HFFc6 (cell line): ENCODE data around the gene NAA38. TPM values are rescaled to one million over a fixed set of nuclear protein-coding genes. Genes with fewer than 3 reads are reported as not detected.
"Not testable (repeated sequence)": the region's sequence is repeated elsewhere in the genome, so short reads cannot be mapped to it uniquely, and the experiment has no call there.

Experiments
- DNase-seq: peaks from one replicate; pipeline ENCODE4 v3.0.0-alpha.2; 2018
- H3K27ac Mint-ChIP-seq: 2 replicates; pipeline ENCODE4 v1.8.0; 2020; ENCODE audit warnings: mild to moderate bottlenecking, mixed read lengths
- H3K27me3 Mint-ChIP-seq: 2 replicates; pipeline ENCODE4 v1.8.0; 2021; ENCODE audit warnings: mild to moderate bottlenecking, moderate library complexity, mixed read lengths; ENCODE audit not compliant: insufficient read depth
- H3K36me3 Mint-ChIP-seq: 2 replicates; pipeline ENCODE4 v1.8.0; 2021; ENCODE audit warnings: low read depth, mixed read lengths
- H3K4me1 Mint-ChIP-seq: 2 replicates; pipeline ENCODE4 v1.8.0; 2020; ENCODE audit warnings: low read depth, mixed read lengths
- H3K4me3 Mint-ChIP-seq: 2 replicates; pipeline ENCODE4 v1.8.0; 2020; ENCODE audit warnings: mild to moderate bottlenecking, moderate library complexity, mixed read lengths
- H3K9me3 Mint-ChIP-seq: 2 replicates; pipeline ENCODE4 v1.8.0; 2020; ENCODE audit warnings: mild to moderate bottlenecking, mixed read lengths
- CTCF ChIP-seq: fragments of 200-600 bp; sonication (generic); IDR thresholded peaks from 2 replicates; pipeline ENCODE4 v1.5.0; 2021; ENCODE audit warnings: antibody characterized with exemption, mild to moderate bottlenecking
- total RNA-seq, 6 experiments: library from RNA; stranded (reverse); fragmentation: NEBNext Ultra II Directional; extraction: Animal tissue kit (Norgen Biotek cat#: 25700); gene quantifications; 2 replicates in 1 of 6; 3 replicates in 5 of 6; pipeline ENCODE4 v1.2.3, GENCODE V29; 2021

The NAA38 gene
- total RNA-seq, 6 experiments from 2014 or later: 104 to 122 (median 107) TPM

DNA sequence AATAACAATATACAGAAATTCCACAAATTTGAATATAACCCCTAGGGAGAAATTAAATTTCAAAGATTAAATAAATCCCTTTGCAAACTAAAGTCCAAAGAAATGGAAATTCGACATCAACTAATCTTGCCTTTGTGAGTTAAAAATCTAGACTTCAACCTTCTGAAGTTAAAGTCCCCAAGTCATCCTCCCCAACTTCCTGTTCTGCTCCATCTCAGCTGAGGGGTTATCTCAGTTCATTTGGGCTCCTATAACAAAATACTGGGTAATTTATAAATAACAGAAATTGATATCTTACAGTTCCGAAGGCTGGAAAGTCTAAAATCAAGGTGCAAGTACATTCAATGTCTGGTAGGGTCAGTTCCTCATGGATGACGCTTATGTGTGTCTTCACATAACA is 46.1 kb downstream of the NAA38 start:
- no peak overlapping the region for H3K27ac Mint-ChIP-seq
- H3K4me1 Mint-ChIP-seq: peaks cover 6% of the 10 kb centered on the region; the same call in 1 of the 2 replicates
- H3K27me3 Mint-ChIP-seq: peaks cover 13% of the 10 kb centered on the region
- no peaks in the 10 kb centered on the region for H3K9me3 Mint-ChIP-seq
- no peak for TF ChIP-seq CTCF
- H3K36me3 Mint-ChIP-seq: no peaks in the 10 kb centered on the region
- DNase-seq: no peak
- H3K4me3 Mint-ChIP-seq: no peak overlapping the region

- H3K27ac Mint-ChIP-seq: not testable (repeated sequence)
- DNase-seq: peak; percentile 27
Measured at GRCh38 chr17:7809791-7810343, 47.5 kb downstream of the NAA38 start.

DNA sequence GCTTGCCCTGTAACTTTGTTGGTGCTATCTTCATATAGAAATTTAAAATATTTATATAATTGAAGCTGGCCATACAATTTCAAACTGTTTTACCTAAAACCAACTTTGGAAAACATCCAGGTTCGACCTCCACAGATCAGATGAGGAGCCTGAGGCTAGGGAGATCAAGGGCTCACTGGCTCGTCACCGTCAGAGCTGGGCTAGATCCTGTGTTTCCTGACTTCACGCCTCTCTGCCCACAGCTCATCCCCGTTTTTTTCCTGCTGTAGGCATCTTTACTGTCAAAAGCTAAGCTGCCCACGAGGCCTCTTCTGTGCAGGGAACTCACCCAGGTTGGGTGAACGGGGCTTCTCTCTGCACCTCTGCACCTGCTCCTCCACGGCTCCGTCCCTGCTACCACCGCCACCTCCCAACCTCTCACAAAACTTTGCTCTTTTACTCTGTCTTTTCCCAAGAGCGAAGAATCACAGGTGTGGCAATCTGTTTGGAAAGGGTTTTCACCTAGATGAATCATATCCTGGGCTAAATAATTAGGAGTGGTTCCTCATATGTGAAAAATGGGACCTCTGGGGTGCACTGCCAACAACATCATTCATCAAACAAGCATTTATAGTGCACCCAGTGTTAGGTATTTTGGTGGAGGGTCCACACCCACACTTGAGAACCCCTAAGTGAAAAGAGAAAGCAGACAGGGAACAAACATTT is 48.1 kb downstream of the NAA38 start:
- H3K9me3 Mint-ChIP-seq: no peaks in the 10 kb centered on the region
- H3K27me3 Mint-ChIP-seq: peaks cover 5% of the 10 kb centered on the region
- TF ChIP-seq CTCF: no peak
- H3K36me3 Mint-ChIP-seq: no peaks in the 10 kb centered on the region
- DNase-seq: no peak
- peaks cover 6% of the 10 kb centered on the region; the same call in 1 of the 2 replicates for H3K4me1 Mint-ChIP-seq
- H3K27ac Mint-ChIP-seq: no peak overlapping the region
- H3K4me3 Mint-ChIP-seq: no peak overlapping the region

More at GRCh38 chr17:7809791-7810343, 47.5 kb downstream of the NAA38 start:
- not testable (repeated sequence) for H3K27me3 Mint-ChIP-seq, H3K4me1 Mint-ChIP-seq, H3K36me3 Mint-ChIP-seq, H3K9me3 Mint-ChIP-seq, H3K4me3 Mint-ChIP-seq

DNA sequence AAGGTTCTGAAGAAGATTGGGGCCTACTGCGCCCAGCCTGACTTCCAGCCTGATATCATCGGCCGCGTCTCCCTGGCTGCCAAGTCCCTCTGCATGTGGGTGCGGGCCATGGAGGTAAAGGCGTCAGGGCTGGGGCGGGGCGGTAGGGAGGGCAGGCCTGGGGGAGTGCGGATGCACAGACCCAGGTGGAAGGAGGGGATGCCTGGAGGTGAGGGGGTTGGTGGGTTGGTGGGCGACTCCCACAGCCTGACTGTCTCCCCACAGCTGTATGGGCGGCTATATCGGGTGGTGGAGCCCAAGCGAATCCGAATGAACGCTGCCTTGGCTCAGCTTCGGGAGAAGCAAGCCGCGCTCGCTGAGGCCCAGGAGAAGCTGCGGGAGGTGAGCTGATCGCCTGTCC is 50.2 kb downstream of the NAA38 start:
- peaks cover 10% of the 10 kb centered on the region for H3K27me3 Mint-ChIP-seq
- TF ChIP-seq CTCF: no peak
- H3K4me1 Mint-ChIP-seq: peaks cover 6% of the 10 kb centered on the region; the same call in 1 of the 2 replicates
- no peak for DNase-seq
- no peaks in the 10 kb centered on the region for H3K36me3 Mint-ChIP-seq
- H3K9me3 Mint-ChIP-seq: no peaks in the 10 kb centered on the region
- H3K27ac Mint-ChIP-seq: no peak overlapping the region
- H3K4me3 Mint-ChIP-seq: no peak overlapping the region

Other genes starting within 250 kb of the NAA38 start
- 10 to 100 TPM; 49.3 to 62.3 (median 51.5) TPM for gene FXR2, start 242.7 kb downstream of the NAA38 start, total RNA-seq
- gene SAT2, start 229.7 kb downstream of the NAA38 start, total RNA-seq: 10 to 100 TPM; 39.2 to 55.0 (median 43.5) TPM
- 1 to 10 TPM in 1 of 6 experiments, under 1 TPM in 5; 0.36 to 1.2 (median 0.79) TPM for gene SHBG, start 227.4 kb downstream of the NAA38 start, total RNA-seq
- gene ATP1B2, start 206.6 kb downstream of the NAA38 start, total RNA-seq: not detected
- gene TP53, start 170.1 kb downstream of the NAA38 start, total RNA-seq: 10 to 100 TPM; 68.1 to 84.3 (median 75.4) TPM
- 10 to 100 TPM in 5 of 6 experiments, 1 to 10 TPM in 1; 8.6 to 18.2 (median 15.2) TPM for gene WRAP53, start 169.1 kb downstream of the NAA38 start, total RNA-seq
- under 1 TPM; 0.12 to 0.34 (median 0.24) TPM for gene EFNB3, start 152.4 kb downstream of the NAA38 start, total RNA-seq
- not detected for gene DNAH2, start 139.8 kb downstream of the NAA38 start, total RNA-seq
- gene KDM6B, start 23.3 kb downstream of the NAA38 start, total RNA-seq: 10 to 100 TPM; 10.4 to 15.2 (median 11.6) TPM
- gene TMEM88, start 2.5 kb downstream of the NAA38 start, total RNA-seq: 1 to 10 TPM in 2 of 6 experiments, under 1 TPM in 4; 0.40 to 1.3 (median 0.60) TPM
- gene CYB5D1, start 444 bp upstream of the NAA38 start, total RNA-seq: 10 to 100 TPM in 4 of 6 experiments, 1 to 10 TPM in 2; 9.3 to 15.3 (median 10.5) TPM
- gene CHD3, start 31.2 kb upstream of the NAA38 start, total RNA-seq: 100 to 1,000 TPM in 4 of 6 experiments, 10 to 100 TPM in 2; 83.3 to 112 (median 110) TPM
- gene RNF227, start 58.7 kb upstream of the NAA38 start, total RNA-seq: 1 to 10 TPM; 2.2 to 3.6 (median 3.1) TPM
- 1 to 10 TPM; 1.5 to 3.0 (median 2.3) TPM for gene KCNAB3, start 72.3 kb upstream of the NAA38 start, total RNA-seq
- 100 to 1,000 TPM; 244 to 309 (median 288) TPM for gene TRAPPC1, start 74.4 kb upstream of the NAA38 start, total RNA-seq
- 10 to 100 TPM; 20.8 to 32.2 (median 28.5) TPM for gene CNTROB, start 74.6 kb upstream of the NAA38 start, total RNA-seq
- gene GUCY2D, start 145.1 kb upstream of the NAA38 start, total RNA-seq: not detected
- not detected for gene ALOX15B, start 181.5 kb upstream of the NAA38 start, total RNA-seq
- gene ALOX12B, start 230.2 kb upstream of the NAA38 start, total RNA-seq: not detected